Subcutaneous adipose tissue (tissue), 4 donors: Measurements from ENCODE around the gene GGA1. TPM values are rescaled to one million over a fixed set of nuclear protein-coding genes. Genes with fewer than 3 reads are reported as not detected.

ENCODE experiments used
- total RNA-seq, 4 donors: library from RNA; depleted of rRNA; stranded (reverse); fragments of >200 nt; gene quantifications; one replicate each; pipeline ENCODE4 v1.1.0, GENCODE V29; 2016
- TF ChIP-seq, protein P1 (sequence below): fragments of 450-650 bp; IDR thresholded peaks from one replicate; pipeline ENCODE4 v1.5.1; 2016; ENCODE audit warnings: low read depth, mild to moderate bottlenecking, control low read depth, antibody characterized with exemption, moderate library complexity

GGA1 gene
- total RNA-seq, 4 donors from 2014 or later, result 13.7 to 48.8 (median 35.5) TPM

DNA sequence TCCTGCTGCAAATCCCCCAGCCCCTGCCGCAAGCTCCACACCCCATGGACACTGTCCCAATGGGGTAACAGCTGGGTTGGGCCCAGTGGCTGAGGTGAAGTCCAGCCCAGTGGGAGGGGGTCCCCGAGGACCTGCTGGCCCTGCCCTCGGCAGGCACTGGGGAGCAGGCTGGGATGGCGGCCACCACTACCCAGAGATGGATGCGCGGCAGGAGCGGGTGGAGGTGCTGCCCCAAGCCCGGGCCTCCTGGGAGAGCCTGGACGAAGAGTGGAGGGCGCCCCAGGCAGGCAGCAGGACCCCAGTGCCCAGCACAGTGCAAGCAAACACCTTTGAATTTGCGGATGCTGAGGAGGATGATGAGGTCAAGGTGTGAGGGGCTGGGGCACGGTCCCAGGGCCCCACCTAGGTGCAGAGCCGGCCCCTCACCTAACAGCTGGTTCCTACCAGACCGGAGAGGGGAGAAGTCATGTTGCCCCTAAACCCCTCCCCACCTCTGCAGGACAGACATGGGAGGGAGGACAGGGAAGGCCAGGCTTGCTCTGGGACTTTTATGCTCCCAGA lies 40.1 kb upstream of the GGA1 start:
- TF ChIP-seq, protein P1, sequence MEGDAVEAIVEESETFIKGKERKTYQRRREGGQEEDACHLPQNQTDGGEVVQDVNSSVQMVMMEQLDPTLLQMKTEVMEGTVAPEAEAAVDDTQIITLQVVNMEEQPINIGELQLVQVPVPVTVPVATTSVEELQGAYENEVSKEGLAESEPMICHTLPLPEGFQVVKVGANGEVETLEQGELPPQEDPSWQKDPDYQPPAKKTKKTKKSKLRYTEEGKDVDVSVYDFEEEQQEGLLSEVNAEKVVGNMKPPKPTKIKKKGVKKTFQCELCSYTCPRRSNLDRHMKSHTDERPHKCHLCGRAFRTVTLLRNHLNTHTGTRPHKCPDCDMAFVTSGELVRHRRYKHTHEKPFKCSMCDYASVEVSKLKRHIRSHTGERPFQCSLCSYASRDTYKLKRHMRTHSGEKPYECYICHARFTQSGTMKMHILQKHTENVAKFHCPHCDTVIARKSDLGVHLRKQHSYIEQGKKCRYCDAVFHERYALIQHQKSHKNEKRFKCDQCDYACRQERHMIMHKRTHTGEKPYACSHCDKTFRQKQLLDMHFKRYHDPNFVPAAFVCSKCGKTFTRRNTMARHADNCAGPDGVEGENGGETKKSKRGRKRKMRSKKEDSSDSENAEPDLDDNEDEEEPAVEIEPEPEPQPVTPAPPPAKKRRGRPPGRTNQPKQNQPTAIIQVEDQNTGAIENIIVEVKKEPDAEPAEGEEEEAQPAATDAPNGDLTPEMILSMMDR, result no peak

DNA sequence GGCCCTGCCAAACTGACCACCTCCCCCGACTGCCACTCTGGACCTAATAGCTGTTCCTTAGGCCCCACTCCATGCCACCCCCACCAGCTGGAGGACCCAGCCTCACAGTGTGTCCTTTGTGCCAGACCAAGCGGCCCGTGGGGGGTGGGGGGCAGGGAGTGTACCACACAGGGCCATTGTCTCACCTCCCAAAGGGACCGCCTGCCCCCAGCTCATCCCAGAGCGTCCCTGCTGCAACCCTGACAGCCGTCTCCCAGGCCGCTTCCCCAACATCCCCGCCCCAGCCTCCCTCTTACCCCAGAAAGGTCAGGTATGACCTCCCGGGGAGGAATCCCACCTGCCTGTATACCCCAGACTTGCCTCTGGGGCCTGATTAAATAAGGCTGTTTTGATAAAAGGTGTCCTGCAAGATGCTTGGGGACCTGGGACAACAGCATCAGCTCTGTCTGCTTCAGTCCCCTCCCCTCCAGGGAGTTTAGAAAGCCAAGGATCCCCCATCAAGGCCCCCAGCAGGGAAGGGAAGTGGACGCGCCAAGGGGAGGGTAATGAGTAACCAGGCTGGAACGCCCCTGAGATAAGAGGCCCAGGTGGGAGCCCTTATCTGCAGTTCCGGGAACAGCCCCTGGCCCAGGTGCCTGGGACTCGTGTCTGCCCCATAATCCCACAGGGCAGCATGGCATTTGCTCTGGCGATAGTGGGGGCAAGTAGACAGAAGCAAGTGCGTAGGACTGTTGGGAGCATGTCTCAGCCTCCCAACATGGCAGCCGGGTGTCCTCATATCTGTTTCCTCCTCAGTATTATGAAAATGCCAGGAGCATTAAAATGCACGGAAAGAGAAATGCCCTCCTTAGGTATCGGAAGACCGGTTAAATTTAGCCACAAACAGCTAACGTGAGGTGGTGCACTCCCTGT lies 39.4 kb upstream of the GGA1 start:
- TF ChIP-seq, protein P1, result no peak

DNA sequence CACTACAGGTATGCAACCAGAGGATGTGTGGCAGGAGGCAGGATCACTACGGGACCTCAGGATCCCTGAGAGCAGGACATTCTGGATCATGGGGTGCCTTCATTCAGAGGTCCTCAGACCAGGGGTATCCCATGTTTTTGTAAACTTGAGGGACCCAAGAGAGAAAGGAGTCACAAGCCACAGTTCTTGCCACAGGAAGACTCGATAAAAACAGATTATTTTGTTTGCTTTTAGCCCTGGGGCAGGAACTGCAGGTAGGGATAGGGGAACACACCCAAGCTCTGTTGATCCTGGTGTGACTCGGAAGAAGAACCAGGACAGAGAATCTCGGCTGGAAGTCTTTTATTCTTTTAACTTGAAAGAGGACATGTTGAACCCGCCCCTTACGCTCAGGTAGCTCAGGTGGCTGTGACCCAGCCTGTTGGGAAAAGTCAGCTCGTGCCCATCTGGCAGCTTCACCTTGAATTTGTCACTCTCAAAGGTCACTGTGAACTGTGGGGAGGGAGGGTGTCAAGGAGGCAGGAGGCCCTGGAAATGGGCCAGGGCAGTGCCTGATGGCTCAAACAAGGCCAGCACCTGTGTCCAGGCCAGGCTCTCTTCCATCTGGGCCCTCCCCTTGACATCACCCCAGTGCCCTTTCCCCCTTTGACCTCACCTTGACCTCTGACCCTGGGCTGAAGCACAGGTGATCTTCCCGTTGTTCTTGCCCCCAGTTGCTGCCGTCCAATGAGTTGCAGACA lies 38.5 kb upstream of the GGA1 start:
- TF ChIP-seq, protein P1, result no peak

DNA sequence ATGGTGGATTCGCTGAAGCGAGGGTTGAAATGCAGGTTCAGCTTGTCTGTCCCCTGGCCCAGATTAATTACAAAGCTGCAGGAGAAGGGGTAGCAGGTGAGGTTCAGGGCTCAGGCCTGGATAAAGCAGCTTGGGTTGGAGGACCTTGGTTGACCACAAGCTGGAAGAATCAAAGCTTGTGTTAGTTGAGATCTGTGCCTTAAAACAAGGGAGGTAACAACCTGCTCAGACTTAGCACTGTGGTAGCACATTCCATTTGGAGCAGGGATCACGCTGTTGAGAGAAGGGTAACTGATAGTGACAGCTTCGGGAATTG lies 38.0 kb upstream of the GGA1 start:
- TF ChIP-seq, protein P1, result no peak

DNA sequence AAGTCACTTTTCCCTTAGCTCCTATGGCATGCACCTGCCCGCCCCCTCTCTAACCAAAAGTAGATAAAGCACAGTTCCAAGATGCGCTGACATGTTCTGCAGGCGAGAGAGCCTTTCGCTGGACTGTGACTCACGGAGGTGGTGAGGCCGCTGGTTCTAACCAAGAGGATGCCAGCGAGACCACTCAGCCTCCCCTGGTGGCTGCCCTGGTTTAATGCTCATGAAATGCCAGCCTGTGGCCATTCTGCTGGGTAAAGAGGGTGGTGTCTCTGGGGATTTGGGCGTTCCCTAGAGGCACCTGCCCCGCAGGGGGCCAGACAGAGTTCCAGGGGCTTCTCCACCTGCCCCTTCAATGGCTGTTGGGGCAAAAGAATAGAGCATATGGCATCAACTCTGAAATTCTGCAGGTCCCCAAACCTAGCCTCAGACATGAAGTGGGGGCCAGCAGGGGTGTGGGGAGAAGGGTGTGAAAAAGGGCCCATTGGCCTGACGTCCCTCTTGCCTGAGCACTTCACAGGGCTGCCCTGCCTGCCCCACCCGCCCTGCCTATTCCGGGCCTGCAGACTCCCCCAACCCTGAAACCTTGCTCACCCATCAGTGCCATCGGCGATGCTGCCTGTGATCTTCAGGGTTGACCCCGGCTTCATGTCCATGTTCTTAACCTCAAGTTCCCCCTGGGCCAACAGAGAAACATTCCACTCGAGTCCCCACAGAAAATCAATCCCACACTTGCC lies 37.2 kb upstream of the GGA1 start:
- TF ChIP-seq, protein P1, result no peak

DNA sequence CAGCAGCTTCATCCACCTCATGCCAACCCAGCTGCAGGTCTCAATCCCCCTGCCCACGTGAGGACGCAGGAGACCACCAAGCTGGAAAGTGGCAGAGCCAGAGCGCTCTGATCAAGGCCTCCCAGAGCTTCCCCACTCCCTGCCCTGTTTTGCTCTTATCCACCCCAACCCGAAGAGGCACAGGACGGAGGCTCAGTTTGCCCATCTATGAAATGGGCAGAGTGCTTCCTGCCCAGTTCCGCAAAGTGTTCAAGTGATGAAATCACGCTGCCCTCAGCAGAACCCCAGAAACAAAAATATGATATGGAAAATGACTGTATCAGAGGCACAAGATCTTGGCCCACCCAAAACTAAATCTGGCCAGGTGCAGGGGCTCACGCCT lies 36.7 kb upstream of the GGA1 start:
- TF ChIP-seq, protein P1, result no peak

DNA sequence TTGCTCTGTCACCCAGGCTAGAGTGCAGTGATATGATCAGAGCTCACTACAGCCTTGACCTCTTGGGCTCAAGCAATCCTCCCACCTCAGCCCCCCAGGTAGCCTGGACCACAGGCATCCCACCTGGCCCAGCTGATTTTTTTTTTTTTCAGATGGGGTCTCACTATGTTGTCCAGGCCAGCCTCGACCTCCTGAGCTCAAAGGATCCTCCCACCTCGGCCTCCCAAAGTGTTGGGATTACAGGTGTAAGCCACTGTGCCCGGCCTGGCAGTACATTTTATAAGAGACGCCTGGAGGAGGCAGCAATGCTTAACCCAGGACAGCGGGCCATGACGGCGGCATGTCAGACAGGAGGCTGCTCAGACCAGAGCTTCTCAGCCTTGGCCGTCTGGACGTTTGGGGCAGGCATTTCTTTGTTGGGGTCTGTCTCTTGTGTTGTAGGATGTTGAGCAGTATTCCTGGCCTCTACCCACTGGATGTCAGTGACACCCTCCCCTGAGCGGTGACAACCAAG lies 33.1 kb upstream of the GGA1 start:
- TF ChIP-seq, protein P1, result no peak
